ENCODE results near the gene HSH2D. TPM values are rescaled to one million over a fixed set of nuclear protein-coding genes. Genes with fewer than 3 reads are reported as not detected.

The HSH2D gene
- total and polyA plus RNA-seq, 12 donors, result 0.21 to 4.7 (median 0.97) TPM; not detected in 1

DNA sequence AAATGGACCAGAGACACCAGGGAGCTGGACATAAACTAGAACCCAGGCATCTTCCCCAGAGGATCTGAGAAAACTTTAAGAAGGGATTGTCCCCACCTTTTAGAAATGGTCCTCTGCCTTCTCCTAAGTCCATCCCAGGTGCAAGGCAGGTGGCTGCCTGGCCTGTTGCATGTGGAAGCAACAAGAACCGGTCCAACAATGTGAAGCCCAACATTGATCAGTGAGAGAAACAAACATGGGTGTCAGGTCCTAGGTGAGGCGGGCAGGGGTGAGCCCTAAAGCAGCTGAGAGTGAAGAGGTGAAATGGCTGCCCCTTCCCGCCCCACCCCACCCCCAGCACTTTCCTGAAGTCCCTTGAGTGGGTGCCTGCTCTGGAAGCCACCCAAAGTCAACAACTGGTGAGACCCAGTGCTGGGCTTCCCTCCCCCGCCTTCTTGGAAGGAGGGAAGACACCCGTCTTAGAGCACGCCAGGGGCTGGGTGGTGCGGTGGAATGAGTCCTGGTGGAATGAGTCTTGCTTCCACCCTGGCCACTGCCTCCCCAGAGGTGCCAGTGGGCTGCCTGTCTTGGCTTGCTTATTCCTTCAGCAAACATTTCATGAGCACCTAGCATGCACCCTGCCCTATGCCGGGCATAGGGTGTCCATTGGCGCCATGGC lies 55.9 kb downstream of the HSH2D start:
- no peak for DNase-seq
- intact Hi-C loops (cut with DNase I), result no loop called here
- H3K36me3 ChIP-seq (replicated peaks in 1 of 2), result peaks cover 0 to 17% of the 10 kb centered on the region in 2 donors
- H3K4me3 ChIP-seq, result no peak overlapping the region
- peak overlapping the region in 1 of 5 donors; percentile 66 for H3K27ac ChIP-seq
- no peak for TF ChIP-seq POLR2A (IDR thresholded peaks at IDR 0.05)
- TF ChIP-seq, protein P1, sequence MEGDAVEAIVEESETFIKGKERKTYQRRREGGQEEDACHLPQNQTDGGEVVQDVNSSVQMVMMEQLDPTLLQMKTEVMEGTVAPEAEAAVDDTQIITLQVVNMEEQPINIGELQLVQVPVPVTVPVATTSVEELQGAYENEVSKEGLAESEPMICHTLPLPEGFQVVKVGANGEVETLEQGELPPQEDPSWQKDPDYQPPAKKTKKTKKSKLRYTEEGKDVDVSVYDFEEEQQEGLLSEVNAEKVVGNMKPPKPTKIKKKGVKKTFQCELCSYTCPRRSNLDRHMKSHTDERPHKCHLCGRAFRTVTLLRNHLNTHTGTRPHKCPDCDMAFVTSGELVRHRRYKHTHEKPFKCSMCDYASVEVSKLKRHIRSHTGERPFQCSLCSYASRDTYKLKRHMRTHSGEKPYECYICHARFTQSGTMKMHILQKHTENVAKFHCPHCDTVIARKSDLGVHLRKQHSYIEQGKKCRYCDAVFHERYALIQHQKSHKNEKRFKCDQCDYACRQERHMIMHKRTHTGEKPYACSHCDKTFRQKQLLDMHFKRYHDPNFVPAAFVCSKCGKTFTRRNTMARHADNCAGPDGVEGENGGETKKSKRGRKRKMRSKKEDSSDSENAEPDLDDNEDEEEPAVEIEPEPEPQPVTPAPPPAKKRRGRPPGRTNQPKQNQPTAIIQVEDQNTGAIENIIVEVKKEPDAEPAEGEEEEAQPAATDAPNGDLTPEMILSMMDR (IDR thresholded peaks at IDR 0.05), result no peak
- 86 to 93% (median 93%) methylated on average over 3 to 9 of the region's 9 CpGs for WGBS, 4 donors
- H3K4me1 ChIP-seq (replicated peaks in 1 of 2), result peaks cover 21 to 37% of the 10 kb centered on the region in 2 donors
- H3K9me3 ChIP-seq (replicated peaks in 1 of 3), result no peaks in the 10 kb centered on the region
- no peaks in the 10 kb centered on the region for H3K27me3 ChIP-seq

DNA sequence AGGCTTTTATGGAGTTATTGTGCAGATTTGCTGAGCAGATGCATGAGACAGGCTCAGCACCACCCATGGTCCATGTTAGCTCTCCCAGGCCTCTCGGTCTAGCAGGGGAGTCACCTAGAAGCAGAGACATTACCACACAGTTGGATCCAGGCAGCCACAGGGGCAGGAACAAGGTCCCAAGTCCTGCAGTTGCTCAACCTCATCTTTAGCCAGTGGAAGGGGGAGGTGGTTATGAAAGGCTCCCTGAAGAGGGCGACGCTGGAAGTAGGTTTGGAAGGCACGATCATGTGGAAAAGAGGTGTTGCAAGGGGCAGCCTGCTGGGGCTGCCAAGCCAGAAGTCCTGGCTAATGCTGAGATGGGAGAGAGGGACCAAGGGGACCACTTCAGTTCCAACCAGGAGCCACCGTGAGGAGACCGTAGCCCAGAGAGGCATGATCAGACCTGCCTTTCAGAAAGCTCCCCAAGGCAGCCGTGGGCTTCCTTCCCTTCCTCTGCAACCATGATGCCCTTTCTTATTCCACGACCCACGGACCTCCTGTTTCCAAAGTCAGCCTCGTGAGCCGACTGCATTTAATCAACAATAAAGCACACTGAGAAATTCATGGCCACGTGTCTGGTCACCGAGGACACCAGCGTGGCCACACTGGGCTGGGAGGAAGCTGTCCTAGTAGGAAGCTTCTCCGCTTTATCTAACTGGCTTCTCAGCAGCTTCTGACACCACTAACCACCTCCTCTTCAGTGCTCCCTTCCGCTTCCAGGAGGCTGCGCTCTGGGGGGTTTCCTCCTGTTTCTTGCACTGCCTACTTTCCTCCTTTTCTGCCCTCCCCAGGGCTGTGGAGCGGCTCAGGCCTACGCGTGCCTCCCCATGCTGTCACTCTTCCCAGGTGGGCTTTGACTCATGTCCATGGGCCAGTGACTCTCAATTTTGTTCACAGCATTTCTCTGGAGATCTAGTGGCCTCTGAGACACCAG lies 56.8 kb downstream of the HSH2D start:
- intact Hi-C loops (cut with DNase I), result no loop called here
- peak overlapping the region in 1 of 5 donors; percentile 66 for H3K27ac ChIP-seq
- H3K9me3 ChIP-seq (replicated peaks in 1 of 3), result no peaks in the 10 kb centered on the region
- H3K36me3 ChIP-seq (replicated peaks in 1 of 2), result peaks cover 0 to 20% of the 10 kb centered on the region in 2 donors
- TF ChIP-seq POLR2A (IDR thresholded peaks at IDR 0.05), result no peak
- TF ChIP-seq, protein P1 (IDR thresholded peaks at IDR 0.05), result no peak
- H3K4me1 ChIP-seq (replicated peaks in 1 of 2), result peaks cover 23 to 41% of the 10 kb centered on the region in 2 donors
- 75 to 79% (median 77%) methylated on average over 20 of the region's 20 CpGs for WGBS, 4 donors
- DNase-seq, result peak in 3 of 7 donors; percentile 60 to 77 (median 69)
- no peak overlapping the region for H3K4me3 ChIP-seq
- no peaks in the 10 kb centered on the region for H3K27me3 ChIP-seq

DNA sequence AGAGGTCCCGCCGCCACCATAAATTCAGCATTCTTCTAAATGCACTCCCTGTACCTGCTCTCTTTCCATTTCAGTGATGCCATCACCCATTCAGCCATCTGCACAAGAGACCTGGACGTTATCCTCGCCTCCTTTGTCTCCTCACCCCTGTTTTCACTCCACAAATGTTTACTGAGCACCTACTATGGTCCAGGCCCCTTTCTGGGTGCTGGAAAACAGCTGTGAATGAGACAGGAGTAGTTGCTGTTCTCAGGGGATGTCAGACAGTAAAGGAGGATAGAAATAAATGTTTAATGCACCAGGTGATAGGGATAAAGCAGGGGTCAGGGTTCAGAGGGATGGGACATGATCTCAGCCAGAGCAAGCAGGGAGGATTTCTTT lies 57.5 kb downstream of the HSH2D start:
- no peak for DNase-seq
- no peaks in the 10 kb centered on the region for H3K9me3 ChIP-seq (replicated peaks in 1 of 3)
- H3K27me3 ChIP-seq, result no peaks in the 10 kb centered on the region
- peaks cover 0 to 26% of the 10 kb centered on the region in 2 donors for H3K36me3 ChIP-seq (replicated peaks in 1 of 2)
- intact Hi-C loops (cut with DNase I), result no loop called here
- peaks cover 28 to 46% of the 10 kb centered on the region in 2 donors for H3K4me1 ChIP-seq (replicated peaks in 1 of 2)
- WGBS, 4 donors, result 87 to 92% (median 91%) methylated on average over 4 of the region's 4 CpGs
- H3K27ac ChIP-seq, result no peak overlapping the region
- H3K4me3 ChIP-seq, result no peak overlapping the region
- TF ChIP-seq POLR2A (IDR thresholded peaks at IDR 0.05), result no peak
- TF ChIP-seq, protein P1 (IDR thresholded peaks at IDR 0.05), result no peak
